HG03521 (cell line): Measurements from ENCODE around the gene ADAM12.

Source experiments
- ATAC-seq: cut with Tn5 transposase; IDR thresholded peaks from one replicate; pipeline ENCODE4 v1.9.1; 2021; ENCODE audit warnings: mild to moderate bottlenecking, moderate library complexity; ENCODE audit not compliant: unreplicated experiment

Gene ADAM12

GRCh38 chr10:126387931-126388911, at the start of gene ADAM12:
ADAM12 (minus strand) TSS chr10:126388477; CDS start chr10:126388145, 332 bp downstream.
- no peak for ATAC-seq

DNA sequence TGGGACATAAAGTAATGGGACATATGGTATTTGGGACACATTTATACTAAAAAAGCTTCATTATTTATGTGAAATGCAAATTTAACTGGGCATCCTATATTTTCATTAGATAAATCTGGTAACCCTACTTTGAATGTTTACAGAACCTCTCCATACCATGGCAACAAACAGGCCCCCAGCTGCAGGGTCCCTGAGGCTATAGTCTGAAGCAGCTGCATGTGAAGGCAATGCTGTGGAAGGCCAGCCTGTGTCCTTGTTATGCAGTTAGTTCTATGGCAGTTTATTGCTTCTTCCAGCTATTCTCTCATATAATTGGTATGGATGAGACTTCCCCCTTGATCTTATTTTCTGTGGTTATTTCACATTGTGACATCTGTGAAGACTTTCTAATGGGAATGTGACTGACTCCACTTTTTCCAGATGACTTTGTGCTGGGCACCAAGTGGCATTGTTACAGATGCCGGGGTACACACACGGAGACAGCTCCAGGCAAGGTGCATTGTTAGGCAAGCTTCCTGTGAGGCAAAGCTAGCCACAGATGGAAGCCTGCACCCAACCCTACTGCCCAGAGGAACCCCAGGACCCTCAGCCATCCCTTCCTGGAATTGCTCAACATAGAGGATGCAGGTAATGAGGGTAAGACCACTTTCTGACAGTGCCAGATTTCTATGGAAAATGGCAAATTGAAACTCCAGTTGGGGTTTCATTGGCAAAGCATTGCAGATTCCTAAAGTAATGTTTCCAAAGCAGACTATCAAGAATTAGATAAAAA, 49.5 kb upstream of the ADAM12 start:
- ATAC-seq, result no peak

- no peak for ATAC-seq
Observed at GRCh38 chr10:126434235-126434634, 46.0 kb upstream of the ADAM12 start.

- ATAC-seq, result no peak
Observed at GRCh38 chr10:126433351-126433750, 45.1 kb upstream of the ADAM12 start.

DNA sequence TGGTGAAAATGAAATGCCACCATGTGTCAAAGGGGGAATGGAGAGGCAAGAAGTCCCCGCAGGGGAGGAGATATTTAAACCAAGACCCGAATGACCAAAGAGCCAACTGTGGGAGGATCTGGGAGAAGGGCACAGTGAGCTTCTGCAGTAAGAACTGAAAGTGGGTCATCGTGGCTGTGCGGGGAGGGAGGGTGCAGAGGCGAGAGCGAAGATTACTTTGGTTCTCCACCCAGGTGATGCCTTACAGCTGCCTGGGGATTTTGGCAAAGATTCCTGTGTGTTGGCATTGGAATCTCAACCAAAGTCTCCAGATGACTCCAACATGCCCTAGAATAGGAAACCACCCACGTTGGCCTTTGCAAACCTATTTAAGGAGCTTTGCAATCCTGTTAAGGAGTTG, 44.2 kb upstream of the ADAM12 start:
- ATAC-seq, result no peak

DNA sequence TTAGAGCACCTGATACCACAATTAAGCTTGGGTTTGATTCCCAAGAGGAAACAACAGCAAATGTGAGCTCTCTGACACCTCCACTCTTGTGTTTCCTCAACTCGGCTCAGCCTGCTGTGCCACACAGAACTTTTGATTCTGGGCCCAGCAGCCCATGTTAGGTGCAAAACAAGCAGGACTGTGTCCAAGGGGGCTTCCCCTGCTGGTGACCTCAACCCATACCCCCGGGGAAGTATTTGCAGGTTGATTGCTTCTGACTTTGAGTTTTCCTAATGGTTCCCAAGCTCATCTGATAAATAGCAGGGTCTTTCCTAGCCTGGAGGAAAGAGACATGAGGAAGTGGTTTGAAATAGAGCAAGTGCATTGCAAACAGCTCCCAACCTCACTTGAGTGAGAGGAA, 43.5 kb upstream of the ADAM12 start:
- ATAC-seq, result no peak

- no peak for ATAC-seq
Observed at GRCh38 chr10:126430512-126430911, 42.2 kb upstream of the ADAM12 start.

GRCh38 chr10:126429275-126429674, 41.0 kb upstream of the ADAM12 start:
- no peak for ATAC-seq

DNA sequence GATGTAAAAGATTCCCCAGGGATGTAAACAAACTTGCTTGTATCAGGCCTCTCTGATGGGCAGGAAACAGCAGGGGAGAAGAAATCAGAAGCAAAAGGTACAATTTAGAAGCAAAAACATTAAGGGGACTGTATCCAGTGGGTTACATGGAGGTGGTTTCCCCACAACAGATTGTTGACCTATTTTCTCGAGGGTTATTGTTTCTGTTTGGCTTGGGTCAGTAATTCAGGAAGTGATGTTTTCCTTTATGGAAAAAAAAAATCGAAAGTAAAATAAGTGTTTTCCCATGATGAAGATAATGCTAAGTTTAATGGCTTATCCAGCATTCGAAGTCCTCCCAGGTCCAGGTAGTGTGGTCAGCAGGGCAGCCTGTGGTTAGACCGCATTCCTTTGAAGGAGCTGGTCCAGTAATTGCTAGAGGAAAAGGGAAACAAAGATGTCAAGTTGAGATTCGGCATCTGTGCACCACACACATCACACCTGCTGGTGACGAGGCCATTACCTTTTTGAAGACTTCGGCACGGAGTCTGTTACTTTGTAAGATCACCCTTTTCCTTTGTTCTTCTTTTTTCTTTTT, 37.3 kb upstream of the ADAM12 start:
- no peak for ATAC-seq

DNA sequence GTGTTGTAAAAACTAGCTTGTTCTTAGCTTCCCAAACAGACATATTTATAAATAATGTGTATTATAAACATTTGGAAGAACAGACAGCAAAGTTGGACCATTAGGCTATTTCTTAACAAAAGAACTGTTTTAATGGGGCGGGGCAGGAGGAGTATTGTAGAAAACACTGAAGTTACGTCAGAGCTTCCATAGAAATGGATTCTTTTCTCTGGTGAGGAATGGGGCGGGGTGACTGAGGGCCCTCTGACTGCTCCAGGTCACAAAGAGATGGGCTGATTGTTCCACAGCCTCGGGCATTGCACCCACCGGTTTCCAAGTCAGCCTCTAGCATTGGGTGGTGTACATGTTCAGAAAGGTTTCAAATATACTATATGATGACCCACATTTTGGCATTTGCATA, 36.8 kb upstream of the ADAM12 start:
- no peak for ATAC-seq

DNA sequence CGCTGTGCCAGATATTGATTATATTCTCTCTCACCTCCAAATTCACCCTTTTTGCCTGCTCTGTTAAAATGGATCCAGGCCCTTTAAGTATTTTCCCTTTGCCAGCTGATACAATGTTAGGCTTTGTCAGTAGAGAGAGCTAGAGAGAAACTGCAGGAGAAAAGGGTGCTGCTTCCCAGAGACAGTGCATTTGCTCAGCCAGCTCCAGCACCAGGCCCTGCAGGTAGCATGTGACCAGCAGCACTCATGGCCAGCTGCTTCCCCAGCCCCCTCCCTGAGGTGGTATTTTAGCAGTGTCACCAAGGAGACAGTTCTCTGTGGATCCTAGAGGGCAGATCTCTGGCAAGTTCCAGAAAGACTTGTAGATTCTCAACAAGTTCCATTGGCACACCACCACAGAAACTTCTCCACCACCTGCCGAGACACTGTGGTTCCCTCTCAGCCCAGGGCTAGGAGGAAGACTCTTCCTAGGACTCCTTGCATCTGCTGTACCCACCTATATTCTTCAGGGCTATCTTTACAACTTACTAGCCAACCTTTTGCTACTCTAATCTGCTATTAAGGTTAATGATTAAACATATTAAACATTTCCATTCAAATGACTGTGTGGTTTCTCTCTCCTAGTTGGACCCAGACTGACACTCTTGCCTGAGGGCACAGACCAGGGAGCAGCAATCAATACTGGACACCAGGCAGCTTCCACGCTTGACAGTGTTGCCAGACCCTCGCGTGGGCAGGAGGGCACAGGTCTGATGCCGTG, 35.6 kb upstream of the ADAM12 start:
- ATAC-seq, result no peak

GRCh38 chr10:126422567-126422966, 34.3 kb upstream of the ADAM12 start:
- ATAC-seq, result no peak

- ATAC-seq, result no peak
Observed at GRCh38 chr10:126421756-126422256, 33.5 kb upstream of the ADAM12 start.

GRCh38 chr10:126420567-126421300, 32.5 kb upstream of the ADAM12 start:
- ATAC-seq, result no peak

DNA sequence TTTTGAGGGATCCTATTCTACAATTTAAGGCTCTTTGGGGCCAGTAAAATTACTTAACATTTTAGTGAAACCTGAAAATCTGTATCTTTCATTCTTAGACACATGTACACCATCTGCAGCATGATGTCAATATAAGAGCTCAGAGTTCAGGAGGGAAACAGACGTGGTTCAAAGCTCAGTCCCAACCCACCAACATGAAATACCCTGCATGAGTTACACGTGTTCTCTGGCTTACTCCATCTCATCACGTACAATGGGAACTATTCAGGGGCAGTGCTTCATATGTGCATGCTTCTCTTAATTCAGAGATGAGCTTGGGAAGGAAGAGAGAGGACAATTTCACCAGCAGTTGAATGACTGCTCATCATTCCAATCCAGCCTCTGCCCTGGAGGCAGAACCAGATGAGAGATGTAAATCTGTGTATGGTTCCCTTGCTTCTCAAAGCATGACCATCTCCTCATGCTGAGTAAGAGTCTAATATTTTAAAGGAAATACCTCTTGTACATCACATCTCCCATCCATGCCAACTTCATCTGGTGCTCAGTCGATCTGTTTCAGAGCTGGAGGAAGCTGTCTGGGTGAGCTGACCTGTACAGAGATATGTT, 29.0 kb upstream of the ADAM12 start:
- no peak for ATAC-seq

DNA sequence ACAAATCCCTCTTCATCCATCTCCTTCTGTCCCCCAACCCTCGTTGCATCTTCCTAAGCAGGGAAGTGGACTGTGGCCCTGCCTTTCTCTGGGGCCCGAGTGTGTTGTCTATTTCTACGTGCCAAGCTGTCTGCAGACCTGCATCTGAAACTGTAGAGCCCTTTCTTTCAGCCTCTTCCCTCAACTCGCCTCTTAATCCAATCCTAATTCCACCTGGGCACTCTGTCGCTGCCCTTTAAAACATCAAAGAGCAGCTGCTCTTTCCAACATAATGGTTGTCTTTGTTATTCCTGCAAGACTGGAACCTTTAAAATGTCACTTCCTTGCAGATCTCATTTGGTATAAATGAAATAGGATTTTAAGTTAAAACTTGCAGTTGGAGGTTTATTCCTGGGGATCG, 21.5 kb upstream of the ADAM12 start:
- no peak for ATAC-seq

DNA sequence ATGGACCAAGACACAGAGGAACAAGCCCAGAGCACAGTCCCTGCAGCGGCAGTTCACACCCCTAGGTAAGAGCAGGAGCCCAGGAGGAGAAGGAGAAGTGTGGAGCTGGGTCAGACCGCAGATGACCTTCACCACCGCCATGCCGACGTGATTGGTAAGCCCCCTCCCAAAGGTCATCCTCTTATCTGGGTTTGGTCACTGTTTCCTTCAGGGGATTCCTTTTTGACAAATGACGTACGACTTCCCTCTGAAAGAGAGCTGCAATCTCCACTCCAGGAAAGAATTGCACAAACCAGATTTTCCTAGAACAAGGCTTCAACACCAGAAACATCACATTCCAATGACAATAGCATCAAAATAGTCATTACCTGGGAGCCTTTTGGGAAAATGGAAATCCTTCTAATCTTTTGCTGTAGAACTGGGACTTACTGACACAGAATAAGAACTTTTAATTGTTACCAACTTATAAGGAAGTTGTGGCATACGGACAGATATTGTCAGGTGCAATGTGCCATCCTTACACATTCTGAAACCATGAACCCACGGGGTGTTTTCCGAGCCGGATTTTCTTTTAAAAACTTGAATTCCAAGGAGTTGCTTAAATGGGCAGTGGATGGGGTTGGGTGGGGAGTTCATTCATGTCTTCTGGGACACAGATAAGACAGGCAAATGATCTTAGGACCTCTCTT, 20.8 kb upstream of the ADAM12 start:
- no peak for ATAC-seq

DNA sequence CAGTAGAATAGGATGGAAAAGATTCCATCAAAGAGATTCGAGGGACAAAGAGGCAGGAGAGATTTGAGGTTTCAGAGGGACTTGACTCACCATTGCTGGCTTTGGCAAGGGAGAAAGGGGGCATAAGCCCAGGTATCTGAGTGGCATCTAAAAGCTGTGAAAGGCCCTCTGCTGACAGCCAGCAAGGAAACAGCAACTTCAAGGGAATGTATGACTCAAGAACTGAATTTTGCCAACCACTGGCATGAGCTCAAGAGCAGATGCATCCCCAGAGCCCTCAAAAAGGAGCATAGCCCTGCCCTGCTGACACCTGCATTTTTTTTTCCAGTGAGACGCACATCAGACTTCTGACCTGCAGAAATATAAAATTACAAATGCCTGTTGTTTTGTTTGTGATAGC, 19.6 kb upstream of the ADAM12 start:
- no peak for ATAC-seq

DNA sequence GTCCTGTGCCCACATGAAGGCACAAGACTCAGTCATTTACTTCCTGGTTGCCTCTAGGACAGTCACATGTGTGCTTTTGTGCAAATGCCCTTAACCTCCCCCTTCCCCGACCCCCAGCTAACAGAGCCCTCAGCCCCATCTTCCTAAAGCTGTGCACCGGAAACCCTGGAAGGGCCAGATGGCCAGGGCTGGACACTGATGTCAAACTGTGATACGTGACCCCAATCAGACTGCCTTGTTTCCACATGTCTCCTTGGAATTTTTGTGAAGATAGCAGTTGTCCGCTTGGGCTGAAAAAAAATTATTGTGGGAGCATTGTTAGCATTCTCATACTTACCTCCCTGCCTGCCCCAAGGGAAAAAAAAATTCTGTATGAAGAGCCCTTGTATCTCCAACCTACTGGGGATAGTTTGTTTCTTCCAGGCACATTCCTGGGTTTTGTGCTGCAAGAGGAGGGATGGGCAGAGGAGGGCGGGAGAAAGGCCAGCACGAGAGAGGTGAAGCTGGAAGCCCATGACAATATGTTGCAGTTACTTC, 17.0 kb upstream of the ADAM12 start:
- ATAC-seq, result no peak
